Left hindlimb (tissue), 1 donor: ENCODE data around the gene NUP210.

Experiments
- DNase-seq: peaks from one replicate; pipeline ENCODE4 v3.0.0-alpha.2; 2018

NUP210 gene

GRCh38 chr3:13372656-13373055 lies 47.5 kb downstream of the NUP210 start:
- DNase-seq = no peak

GRCh38 chr3:13372126-13372525 lies 48.0 kb downstream of the NUP210 start:
- no peak for DNase-seq

GRCh38 chr3:13371100-13372075 lies 48.7 kb downstream of the NUP210 start:
- no peak for DNase-seq

GRCh38 chr3:13370609-13371008 lies 49.5 kb downstream of the NUP210 start:
- no peak for DNase-seq

GRCh38 chr3:13370055-13370454 lies 50.1 kb downstream of the NUP210 start:
- DNase-seq = no peak

GRCh38 chr3:13368834-13369233 lies 51.3 kb downstream of the NUP210 start:
- no peak for DNase-seq

- no peak for DNase-seq
These were observed 52.4 kb downstream of the NUP210 start for GRCh38 chr3:13367728-13368127.

GRCh38 chr3:13365390-13366379 lies 54.4 kb downstream of the NUP210 start:
- DNase-seq = no peak

GRCh38 chr3:13364602-13365271 lies 55.4 kb downstream of the NUP210 start:
- no peak for DNase-seq

- DNase-seq = no peak
These were observed 57.6 kb downstream of the NUP210 start for GRCh38 chr3:13362551-13362950.

- DNase-seq = no peak
These were observed 60.2 kb downstream of the NUP210 start for GRCh38 chr3:13359916-13360315.

GRCh38 chr3:13358643-13359042 lies 61.5 kb downstream of the NUP210 start:
- no peak for DNase-seq

GRCh38 chr3:13358051-13358450 lies 62.1 kb downstream of the NUP210 start:
- no peak for DNase-seq

GRCh38 chr3:13357074-13357473 lies 63.0 kb downstream of the NUP210 start:
- DNase-seq = no peak

- no peak for DNase-seq
These were observed 66.1 kb downstream of the NUP210 start for GRCh38 chr3:13353936-13354542.

GRCh38 chr3:13353506-13353905 lies 66.6 kb downstream of the NUP210 start:
- DNase-seq = no peak

GRCh38 chr3:13352621-13353131 lies 67.4 kb downstream of the NUP210 start:
- DNase-seq = no peak

- DNase-seq = no peak
These were observed 70.3 kb downstream of the NUP210 start for GRCh38 chr3:13349823-13350222.

GRCh38 chr3:13348661-13349396 lies 71.3 kb downstream of the NUP210 start:
- DNase-seq = no peak

GRCh38 chr3:13348100-13348499 lies 72.0 kb downstream of the NUP210 start:
- DNase-seq = no peak

- DNase-seq = no peak
These were observed 72.7 kb downstream of the NUP210 start for GRCh38 chr3:13347390-13347950.
